ENCODE data around the gene LSM14A.

Gene LSM14A

GRCh38 chr19:34254698-34255432 is 82.6 kb downstream of the LSM14A start:
- peak; percentile 23 to 28 for DNase-seq (ENCODE audit: low read depth in 2 of 2)

GRCh38 chr19:34255546-34255945 is 83.2 kb downstream of the LSM14A start:
- DNase-seq (ENCODE audit: low read depth in 2 of 2): no peak

DNA sequence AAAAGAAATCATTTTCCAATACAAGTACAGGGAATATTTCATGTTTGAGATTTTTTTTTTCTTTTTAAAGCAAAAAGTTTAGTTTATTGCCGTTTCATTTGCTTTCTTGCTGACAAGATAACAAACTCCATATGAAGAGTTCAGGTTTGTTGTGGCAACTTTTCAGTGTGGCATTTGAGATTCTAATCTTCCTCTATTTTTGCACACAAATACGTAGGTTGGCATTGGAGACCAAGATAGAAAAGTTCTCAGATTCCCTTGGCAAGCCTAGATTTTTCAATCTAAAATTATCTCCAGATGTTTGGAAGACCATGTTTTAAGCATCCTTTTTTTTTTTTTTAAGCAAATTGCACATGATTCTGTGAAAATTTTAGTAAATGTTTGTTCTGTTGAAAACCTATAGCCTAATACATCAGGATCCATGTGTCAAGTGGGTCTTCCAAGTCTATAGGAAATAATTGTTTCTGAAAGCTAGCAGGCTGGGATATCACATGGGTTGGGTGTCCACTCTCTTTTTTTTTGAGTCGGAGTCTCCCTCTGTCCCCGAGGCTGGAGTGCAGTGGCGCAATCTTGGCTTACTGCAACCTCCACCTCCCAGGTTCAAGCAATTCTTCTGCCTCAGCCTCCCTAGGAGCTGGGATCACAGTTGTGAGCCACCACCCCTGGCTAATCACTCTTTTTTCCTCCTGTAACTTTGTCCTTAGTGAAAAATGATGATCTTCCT is 84.7 kb downstream of the LSM14A start:
- no peak for DNase-seq (ENCODE audit: low read depth in 2 of 2)

DNA sequence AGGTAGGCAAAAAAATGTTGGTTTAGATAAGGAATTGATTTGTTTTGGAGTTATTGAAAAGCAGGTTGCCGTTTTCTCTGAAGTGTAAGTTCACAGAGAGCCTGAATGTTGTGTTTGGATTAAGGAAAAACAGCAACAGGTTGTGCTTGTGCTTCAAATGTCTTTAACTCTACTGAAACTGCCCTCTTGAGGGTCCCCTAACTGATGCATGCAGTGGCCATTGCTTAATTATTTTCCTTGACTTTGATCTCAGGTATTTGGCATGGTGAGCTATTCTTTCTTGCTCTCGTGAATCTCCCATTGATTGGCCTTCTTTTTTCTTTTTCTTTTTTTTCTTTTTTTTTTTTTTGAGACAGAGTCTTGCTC is 85.2 kb downstream of the LSM14A start:
- DNase-seq (ENCODE audit: low read depth in 2 of 2): no peak

GRCh38 chr19:34259367-34260095 is 87.2 kb downstream of the LSM14A start:
- no peak for DNase-seq (ENCODE audit: low read depth in 2 of 2)

DNA sequence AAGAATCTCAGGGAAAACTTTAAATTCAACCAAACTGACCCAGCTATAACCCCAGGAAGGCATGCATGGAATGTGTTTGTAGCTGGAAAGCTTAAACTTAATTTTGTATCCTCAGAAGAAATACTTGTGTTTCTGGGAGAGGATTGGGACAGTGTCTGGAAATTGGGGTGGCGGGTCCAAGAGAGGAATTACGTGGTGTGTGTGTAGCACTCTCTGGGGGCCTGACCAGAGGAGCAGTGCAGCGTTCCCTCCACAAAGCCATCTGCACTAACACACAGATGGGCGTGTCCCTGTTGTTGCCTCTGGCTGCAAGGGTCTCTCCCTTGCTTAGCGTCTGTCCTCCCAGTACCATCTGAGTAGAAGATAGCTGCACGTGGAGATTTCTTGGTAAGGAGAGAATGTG is 88.5 kb downstream of the LSM14A start:
- no peak for DNase-seq (ENCODE audit: low read depth in 2 of 2)

GRCh38 chr19:34261334-34262109 is 89.2 kb downstream of the LSM14A start:
- DNase-seq (ENCODE audit: low read depth in 2 of 2): no peak

- no peak for DNase-seq (ENCODE audit: low read depth in 2 of 2)
Measured at GRCh38 chr19:34263745-34264237, 91.5 kb downstream of the LSM14A start.

GRCh38 chr19:34265221-34265650 is 92.9 kb downstream of the LSM14A start:
- DNase-seq (ENCODE audit: low read depth in 2 of 2): no peak

DNA sequence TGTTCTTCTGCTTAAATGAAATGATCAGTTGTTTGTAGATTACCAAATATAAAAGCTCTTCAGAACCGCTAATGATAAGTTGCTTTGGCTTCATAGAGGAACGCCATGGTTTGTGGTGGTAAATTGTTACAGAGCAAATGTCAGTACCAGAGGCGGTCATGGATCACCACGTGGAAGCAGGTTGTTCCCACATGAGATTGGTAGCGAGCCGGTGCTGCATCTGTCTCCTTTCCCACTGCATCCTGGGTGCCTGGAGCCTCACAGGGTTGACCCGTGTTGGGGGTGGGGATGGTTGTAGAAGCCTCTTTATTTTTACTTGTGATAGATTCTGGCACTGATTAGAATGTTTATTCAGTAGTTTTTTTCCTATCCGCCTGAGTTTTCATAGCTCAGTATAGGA is 96.8 kb downstream of the LSM14A start:
- no peak for DNase-seq (ENCODE audit: low read depth in 2 of 2)

DNA sequence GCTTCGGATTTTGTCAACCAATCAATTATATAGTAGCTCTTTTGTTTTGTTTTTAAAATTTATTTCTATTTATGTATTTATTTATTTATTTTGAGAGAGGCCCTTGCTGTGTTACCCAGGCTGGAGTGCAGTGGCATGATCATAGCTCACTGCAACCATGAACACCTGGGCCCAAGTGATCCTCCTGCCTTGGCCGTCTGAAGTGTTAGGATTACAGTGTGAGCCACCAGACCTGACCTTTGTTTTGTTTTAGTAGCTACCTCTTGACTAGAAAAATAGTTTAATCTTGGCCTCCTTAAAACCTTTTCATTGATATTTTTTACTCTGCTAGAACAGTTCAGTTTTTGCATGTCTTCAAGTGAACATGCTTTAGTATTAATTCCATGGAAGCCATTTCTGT is 97.2 kb downstream of the LSM14A start:
- DNase-seq (ENCODE audit: low read depth in 2 of 2): no peak

DNA sequence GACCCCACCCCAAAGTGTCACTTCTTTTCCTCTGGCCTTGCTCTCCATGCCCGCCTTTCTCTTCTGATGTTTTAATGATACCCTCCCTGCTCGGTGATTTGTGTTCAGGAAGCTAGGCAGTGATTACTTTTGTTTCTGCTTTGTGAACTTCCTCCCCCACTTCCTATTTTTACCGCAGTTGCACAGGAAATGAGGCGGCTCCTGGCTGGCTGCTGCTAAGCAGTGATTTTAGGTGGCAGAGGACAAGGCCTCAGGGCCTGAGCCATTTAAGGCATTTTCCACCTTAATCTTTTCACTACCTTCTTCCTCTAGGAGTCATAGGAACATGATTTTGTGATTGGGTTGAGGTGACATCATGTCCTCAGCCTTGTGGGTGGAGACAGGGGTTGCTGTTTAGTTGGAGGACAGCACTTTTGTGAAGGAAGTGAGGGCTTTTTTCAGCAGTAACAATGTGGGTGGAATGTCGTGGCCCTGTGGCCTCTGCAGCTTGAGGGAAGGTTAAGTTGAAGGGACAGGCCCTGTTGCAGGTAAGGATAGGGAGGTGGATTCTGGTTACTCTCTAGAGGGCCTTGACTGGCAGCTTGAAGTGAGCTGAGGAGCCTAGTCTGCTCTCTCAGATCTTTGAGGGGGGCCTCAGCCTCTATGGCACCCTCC is 97.8 kb downstream of the LSM14A start:
- DNase-seq (ENCODE audit: low read depth in 2 of 2): peak; percentile 15 to 34

GRCh38 chr19:34273121-34273520 is 100.8 kb downstream of the LSM14A start:
- DNase-seq (ENCODE audit: low read depth in 2 of 2): no peak

DNA sequence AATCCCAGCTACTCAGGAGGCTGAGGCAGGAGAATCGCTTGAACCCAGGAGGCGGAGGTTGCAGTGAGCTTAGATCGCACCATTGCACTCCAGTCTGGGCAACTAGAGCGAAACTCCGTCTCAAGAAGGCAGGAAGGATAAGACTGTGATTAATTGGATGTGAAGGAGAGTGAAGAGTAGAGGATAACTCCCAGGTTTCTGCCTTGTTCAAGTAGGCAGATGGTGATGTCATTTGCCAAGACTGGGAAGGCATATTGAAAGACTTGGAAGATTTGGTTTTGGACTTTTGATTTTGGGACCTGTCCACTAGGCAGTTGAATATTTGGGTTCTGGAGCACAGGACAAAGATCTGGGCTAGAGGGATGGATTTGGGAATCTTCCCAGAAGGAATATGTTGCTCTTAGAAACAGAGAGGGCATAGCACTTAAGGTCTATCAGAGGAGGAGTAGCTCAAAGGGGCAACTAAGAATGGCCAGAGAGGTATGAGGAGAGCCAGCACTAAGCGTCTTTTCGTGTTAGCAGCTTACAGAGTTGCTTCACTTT is 102.1 kb downstream of the LSM14A start:
- no peak for DNase-seq (ENCODE audit: low read depth in 2 of 2)

GRCh38 chr19:34274827-34275625 is 102.7 kb downstream of the LSM14A start:
- DNase-seq (ENCODE audit: low read depth in 2 of 2): no peak

GRCh38 chr19:34275705-34276104 is 103.4 kb downstream of the LSM14A start:
- DNase-seq (ENCODE audit: low read depth in 2 of 2): no peak

GRCh38 chr19:34276614-34277013 is 104.3 kb downstream of the LSM14A start:
- DNase-seq (ENCODE audit: low read depth in 2 of 2): no peak

DNA sequence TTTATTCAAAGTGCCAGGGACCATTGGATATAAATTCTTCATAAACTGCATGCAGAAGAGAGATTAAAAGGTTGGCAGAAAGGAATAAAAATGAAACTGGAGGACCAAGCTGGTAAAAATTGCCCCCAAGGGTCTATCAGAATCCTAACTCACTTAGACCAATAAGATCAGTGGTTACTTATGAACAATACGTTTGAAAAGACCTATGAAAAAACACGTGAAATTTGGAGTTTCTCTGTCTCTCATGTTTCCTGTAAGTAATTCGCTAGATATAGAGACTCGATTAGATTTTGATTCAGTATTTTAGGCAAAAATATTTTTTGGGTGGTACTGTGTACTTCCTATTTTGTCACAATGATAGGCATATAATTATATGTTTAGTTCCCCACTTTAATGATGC is 104.9 kb downstream of the LSM14A start:
- DNase-seq (ENCODE audit: low read depth in 2 of 2): no peak

- no peak for DNase-seq (ENCODE audit: low read depth in 2 of 2)
Measured at GRCh38 chr19:34278783-34279182, 106.5 kb downstream of the LSM14A start.
